OCI-M1 (cell line): ENCODE results near the gene SRP14.

ENCODE experiments used
- DNase-seq: peaks from one replicate; lab custom pipeline; 2025; lab: John Stamatoyannopoulos, UW

The SRP14 gene

GRCh38 chr15:40067921-40068624 is 29.1 kb upstream of the SRP14 start:
- no peak for DNase-seq

DNA sequence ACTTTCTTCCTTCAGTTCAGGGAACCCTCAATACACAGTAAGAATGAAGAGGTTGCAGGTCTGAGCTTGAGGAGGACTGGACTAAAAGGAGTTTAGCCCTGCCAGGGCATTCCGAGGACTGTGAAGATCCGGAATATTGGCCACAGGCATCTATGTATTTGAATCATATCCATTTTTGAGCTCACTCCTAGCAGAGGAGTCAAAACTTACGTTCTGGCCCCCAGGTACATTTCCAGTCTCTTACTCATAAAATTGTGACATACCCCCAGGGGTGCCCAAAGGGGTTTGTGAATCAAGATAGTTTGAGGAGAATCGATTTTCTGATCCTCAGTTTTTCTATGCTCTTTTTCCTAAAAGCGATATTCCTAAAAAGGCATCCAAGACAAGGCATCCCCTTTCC is 27.6 kb upstream of the SRP14 start:
- no peak for DNase-seq

DNA sequence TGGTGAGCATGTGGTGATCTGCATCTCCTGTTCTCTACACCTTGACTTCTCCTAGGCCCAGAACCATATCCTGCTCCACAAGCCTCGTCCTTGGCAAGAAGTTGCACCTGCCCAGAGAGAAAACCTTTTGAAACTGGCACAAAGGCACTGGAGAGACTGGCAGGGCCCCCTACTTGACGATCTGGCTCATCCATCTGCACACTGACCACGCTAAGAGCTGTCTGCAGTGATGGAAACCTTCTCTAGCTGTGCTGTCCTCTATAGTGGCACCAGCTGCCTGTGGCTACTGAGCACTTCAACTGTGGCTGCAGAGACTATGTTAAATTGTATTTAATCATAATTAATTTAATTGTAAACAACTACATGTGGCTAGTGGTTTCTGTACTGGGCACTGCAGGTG is 26.2 kb upstream of the SRP14 start:
- DNase-seq = no peak

DNA sequence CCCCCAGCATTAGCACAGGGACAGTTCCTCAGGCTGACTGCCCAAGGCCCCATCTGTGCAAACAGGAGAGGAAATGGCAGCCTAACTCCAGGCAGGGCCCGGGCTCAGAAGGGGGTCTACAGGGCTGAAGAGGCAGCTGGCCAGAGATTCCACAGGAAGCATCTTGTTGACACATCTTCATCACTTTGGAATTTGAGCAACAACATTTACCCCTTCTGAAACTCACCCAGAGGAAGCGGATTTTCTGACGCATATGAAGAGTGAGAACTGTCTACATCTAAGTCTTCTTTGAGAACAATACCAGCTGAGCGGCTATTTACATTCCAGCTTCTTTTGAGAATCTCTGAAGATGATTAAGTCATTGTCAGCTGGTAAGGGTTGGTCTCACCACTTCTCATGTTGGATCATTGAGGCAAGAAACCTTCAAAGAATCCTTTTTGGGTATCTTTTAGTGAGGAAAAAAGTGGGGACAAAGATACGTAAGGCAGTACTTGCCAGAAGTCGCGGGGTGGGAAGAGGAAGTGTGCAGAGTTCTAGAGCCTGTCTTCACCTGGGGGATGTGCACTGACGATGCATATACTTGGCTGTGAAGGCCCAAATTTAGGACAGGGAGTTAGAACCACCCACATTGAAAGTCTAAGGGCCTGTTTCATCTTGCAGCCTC is 25.4 kb upstream of the SRP14 start:
- DNase-seq = no peak

GRCh38 chr15:40063563-40064011 is 24.6 kb upstream of the SRP14 start:
- no peak for DNase-seq

GRCh38 chr15:40062816-40063562 is 24.0 kb upstream of the SRP14 start:
- DNase-seq = no peak

DNA sequence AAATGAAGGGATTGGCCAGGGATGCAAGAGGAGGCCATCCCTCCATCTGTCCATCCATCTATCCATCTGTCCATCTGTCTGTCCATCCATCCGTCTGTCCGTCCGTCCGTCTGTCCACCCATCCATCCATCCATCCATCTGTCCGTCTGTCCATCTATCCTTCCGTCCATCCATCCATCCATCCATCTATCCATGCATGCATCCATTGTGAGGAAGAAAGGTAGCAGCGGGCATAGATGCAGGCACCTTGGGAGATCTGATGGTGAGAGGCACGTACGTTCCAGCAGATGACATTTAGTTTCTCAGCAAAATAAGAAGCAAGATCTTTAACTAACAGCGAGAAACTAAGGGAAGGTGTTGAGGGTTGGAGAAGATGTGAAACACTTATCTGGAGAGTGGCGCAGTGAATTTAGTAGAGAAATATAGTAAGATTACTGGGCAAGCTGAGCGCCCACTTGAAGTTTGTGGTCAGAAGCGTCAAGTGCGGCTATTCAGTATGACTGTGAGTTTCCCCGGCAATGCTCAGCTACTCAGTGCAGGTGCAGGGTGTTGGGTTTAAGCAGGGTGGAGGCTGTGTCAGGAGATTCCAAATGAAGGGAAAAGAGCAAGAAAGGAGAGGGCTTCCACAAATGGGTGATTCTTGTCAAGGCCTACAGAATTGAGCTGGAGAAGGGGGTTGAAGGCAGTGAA is 22.4 kb upstream of the SRP14 start:
- no peak for DNase-seq

DNA sequence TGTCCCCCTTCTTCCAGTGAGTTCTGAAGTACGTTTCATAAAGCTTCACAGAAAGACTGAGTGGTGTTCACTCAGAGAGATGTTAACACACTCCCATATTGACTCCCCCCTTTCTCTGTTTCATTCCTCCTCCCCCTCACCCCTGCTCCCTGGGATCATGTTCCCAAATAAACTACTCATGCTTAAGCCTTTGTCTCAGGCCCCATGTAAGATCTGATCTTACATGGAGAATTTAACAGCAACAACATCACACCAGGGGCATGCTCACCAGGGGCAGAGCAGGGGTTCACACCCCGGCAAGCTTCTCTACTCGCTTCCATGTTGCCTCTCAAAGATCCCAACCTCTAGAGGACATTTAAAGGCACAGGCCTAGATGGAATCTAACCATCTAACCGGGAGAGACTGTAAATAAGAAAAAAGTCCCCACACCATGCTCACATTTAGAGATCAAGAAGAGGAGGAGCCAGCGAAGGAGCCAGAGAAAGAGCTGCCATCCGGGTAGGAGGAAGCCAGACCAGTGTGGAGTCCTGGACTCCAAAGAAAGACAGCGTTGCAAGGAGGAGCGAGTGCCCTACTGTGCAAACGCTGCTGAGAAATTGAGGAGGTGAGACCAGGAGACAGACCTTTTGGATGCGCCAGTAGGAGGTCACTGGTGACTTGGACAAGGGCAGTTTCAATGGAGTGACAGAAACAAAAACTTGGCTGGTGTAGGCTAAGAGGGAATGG is 21.4 kb upstream of the SRP14 start:
- no peak for DNase-seq

DNA sequence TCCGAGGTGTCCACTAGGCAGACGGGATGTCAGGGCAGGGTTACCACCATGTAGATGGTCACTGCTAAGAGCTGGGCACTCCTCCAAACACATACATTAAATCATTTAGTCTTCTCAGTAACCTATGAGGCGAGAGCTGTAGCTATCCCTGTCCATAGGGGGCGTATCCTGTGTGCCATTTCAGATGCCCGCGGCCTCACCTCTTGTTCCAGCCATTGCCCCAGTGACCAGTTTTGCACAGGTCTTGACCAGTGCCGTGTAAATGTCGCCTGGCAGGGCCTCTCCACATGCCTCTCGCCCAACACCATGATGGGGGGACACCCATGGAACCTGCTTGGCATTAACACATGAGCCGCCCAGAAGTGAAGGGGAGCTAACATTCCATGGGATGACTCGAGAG is 20.8 kb upstream of the SRP14 start:
- DNase-seq = no peak

- DNase-seq = no peak
Measured at GRCh38 chr15:40058476-40059140, 19.6 kb upstream of the SRP14 start.

DNA sequence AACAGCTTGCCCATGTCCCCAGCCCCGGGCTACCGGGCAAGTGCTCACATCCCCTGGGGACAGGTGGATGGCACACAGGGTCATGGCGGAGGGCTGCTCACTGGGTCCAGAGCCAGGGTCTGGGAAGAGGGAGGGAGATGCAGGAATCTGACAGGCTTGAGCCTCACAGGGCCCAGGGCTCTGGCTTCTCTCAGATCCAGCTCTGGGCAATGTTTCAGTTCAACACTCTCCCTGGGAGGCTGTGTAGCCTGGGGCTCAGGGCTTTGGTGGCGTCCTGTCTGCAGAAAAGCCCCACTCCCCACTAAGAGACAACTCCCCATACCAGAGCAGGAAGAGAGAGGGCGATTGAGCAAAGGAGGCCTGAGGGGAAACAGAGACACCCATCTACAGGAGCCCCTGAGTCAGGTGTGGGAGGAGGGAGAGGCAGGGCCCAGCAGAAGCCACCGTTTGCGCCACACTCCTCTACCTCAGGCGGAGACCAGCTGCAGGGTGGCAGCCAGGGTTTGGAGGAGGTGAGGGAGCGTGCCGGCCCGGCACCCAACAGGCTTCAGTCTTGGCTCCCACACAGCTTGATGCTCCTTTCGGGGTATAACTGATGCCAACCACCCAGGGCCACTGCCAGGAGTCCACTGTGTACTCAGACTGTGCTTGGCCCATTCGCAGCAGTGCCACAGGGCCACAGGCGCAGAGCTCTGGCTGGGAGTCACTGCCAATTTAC is 16.8 kb upstream of the SRP14 start:
- DNase-seq = no peak

DNA sequence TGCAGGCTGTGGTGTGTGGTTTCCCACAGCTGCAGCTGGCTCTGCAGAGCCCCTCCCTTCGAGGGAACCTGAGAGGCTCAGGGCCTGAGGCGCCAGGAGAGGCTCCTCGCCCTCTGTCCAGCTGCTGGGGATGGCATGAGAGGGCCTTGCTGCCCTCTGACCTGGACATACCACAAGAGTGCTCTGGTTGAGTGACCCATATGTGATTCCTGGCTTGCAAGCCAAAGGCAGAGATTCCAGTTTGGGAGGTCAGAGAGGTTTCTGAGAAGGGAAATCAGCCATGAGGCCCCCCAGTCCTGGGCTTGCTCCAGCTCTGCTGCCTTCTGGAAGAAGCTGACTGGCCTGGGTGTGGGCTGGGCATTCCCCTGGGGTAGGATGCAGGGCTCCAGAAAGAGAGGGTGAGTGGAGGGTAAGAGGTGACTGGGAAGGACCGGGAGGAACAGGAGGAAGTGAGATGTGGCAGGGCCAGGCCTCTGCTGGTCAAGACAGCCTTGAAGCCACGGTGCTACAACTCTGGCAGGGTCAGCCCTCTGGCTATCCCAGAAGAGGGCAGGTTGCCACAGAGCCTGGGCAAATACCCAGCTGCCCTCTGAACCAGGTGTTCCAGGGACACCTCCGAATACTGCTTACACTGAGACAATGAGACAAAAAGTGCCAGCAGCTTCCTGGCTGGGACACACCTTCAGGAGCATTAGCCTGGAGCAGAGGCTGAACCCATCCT is 16.0 kb upstream of the SRP14 start:
- DNase-seq = peak; percentile 29

GRCh38 chr15:40054605-40054854 is 15.5 kb upstream of the SRP14 start:
- no peak for DNase-seq

DNA sequence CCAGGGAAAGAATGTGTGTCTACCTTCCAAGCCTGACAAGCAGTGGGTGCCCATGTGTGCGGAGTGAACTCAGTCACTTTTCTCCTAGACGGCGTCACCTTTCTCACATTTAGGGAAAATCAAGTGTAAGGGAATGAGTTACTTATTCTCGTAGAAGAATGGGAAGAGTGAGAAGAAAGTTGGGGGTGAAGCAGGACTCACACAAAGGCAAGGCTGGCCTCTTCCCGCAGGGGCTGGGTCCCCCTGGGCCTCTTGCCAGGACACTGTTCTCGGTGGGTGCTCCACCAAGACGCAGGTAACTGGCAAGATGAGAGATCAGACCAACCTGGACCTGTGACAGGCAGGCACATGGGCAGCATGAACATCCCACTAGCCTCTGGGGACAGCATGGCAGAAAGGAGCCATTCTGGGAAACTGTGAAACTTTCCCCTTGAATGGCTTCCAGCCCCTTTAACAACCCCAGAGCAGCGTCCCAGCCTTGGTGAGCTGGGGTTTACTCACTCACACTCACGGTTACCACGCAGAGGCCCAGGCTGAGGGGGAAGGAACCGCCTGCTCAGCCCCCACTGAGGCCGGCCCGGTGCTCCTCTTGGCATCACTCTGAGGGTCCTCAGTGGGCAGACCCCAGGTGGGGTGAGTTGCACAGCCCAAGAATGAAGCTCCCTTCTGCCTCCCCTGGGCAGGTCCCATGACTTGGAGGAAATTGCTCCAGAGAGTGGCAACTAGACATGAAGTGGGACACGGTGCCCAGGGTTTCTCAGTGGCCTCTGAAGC is 15.0 kb upstream of the SRP14 start:
- no peak for DNase-seq

DNA sequence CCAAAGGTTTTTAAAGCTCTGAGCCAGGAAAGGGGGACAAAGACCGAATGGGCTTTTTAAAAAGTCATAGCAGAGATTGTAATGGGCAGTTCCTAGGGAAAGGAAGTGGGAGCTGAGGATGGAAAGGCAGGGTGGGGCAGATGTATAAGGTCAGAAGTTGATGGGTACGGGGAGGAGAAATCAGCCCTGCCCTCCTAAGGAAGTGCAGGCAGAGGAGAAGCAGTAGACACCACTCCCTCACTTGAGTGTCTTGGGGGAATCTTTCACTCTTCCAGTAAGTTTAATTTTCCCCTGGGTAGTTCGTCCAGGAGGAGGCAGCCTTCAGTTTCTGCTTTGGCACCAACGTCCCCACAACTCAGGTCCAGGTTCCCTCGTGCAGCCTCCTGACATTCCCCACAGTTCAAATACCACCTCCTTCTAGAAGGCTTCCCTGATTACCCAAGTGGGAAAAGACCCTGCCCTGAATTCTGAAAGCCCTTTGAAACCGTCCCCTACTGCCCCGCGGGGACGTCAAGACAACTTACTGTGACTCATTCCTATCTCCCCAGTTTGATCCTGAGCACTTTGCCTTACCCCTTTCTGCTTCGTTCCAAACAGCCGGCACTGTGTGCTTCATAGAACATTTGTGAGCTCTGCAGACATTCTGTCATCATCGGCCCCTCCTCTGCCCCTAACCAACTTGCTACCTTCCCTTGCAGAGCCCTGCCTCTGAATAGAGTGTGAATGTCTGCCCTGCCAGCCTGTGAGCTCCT is 14.3 kb upstream of the SRP14 start:
- peak; percentile 17 for DNase-seq

GRCh38 chr15:40052604-40053003 is 13.6 kb upstream of the SRP14 start:
- no peak for DNase-seq

- peak; percentile 28 for DNase-seq
Measured at GRCh38 chr15:40051616-40052415, 12.8 kb upstream of the SRP14 start.
